Urothelium cell line (cell line): ENCODE measurements around the gene MAPK8.
"Not testable (repeated sequence)": the region's sequence is repeated elsewhere in the genome, so short reads cannot be mapped to it uniquely, and the experiment has no call there.

Source experiments
- DNase-seq: peaks from one replicate; pipeline ENCODE4 v3.0.0; 2011; ENCODE audit warnings: low spot score, mixed read lengths
- FAIRE-seq: peaks from 2 replicates; lab custom pipeline; 2011; peaks lifted over from hg19 to GRCh38; lab: Jason Lieb, UNC

The MAPK8 gene

GRCh38 chr10:48306265-48306869 lies at the start of gene MAPK8:
MAPK8 (plus strand) TSS chr10:48306677; CDS start chr10:48401661, 94,984 bp downstream.
- DNase-seq (peak; percentile 99), FAIRE-seq (peak; percentile 83)

- FAIRE-seq (no peak), DNase-seq (no peak)
These were observed 49.0 kb upstream of the MAPK8 start for GRCh38 chr10:48257407-48257961.

GRCh38 chr10:48258105-48258504 lies 48.4 kb upstream of the MAPK8 start:
- FAIRE-seq, result peak; percentile 30
- no peak for DNase-seq

- FAIRE-seq (no peak), DNase-seq (no peak)
These were observed 39.9 kb upstream of the MAPK8 start for GRCh38 chr10:48266528-48266927.

- DNase-seq (no peak), FAIRE-seq (no peak)
These were observed 35.3 kb upstream of the MAPK8 start for GRCh38 chr10:48271047-48271730.

GRCh38 chr10:48272682-48273081 lies 33.8 kb upstream of the MAPK8 start:
- no peak for FAIRE-seq

GRCh38 chr10:48273741-48274140 lies 32.7 kb upstream of the MAPK8 start:
- FAIRE-seq, result no peak
- peak; percentile 1 for DNase-seq

More at GRCh38 chr10:48272682-48273081, 33.8 kb upstream of the MAPK8 start:
- no peak for DNase-seq

GRCh38 chr10:48274636-48275035 lies 31.8 kb upstream of the MAPK8 start, which contains the start of gene FRMPD2:
FRMPD2 (minus strand) TSS chr10:48274696; CDS start chr10:48274567, 129 bp downstream.
- FAIRE-seq, result no peak

GRCh38 chr10:48277093-48277492 lies 29.4 kb upstream of the MAPK8 start:
- no peak for DNase-seq
- no peak for FAIRE-seq

More at GRCh38 chr10:48274636-48275035, 31.8 kb upstream of the MAPK8 start, which contains the start of gene FRMPD2:
- DNase-seq, result peak; percentile 2

GRCh38 chr10:48279081-48279751 lies 27.3 kb upstream of the MAPK8 start:
- DNase-seq (no peak), FAIRE-seq (no peak)

GRCh38 chr10:48281697-48282096 lies 24.8 kb upstream of the MAPK8 start:
- not testable (repeated sequence) for DNase-seq, FAIRE-seq

- DNase-seq, result no peak
- FAIRE-seq, result no peak
These were observed 23.6 kb upstream of the MAPK8 start for GRCh38 chr10:48282829-48283228.

GRCh38 chr10:48284002-48284546 lies 22.4 kb upstream of the MAPK8 start:
- FAIRE-seq, result no peak
- DNase-seq, result no peak

GRCh38 chr10:48284811-48285210 lies 21.7 kb upstream of the MAPK8 start:
- no peak for FAIRE-seq

GRCh38 chr10:48285710-48286109 lies 20.8 kb upstream of the MAPK8 start:
- FAIRE-seq, result no peak
- no peak for DNase-seq

More at GRCh38 chr10:48284811-48285210, 21.7 kb upstream of the MAPK8 start:
- no peak for DNase-seq

GRCh38 chr10:48286356-48286755 lies 20.1 kb upstream of the MAPK8 start:
- DNase-seq (no peak), FAIRE-seq (no peak)

- DNase-seq (no peak), FAIRE-seq (no peak)
These were observed 18.8 kb upstream of the MAPK8 start for GRCh38 chr10:48287417-48288391.

- FAIRE-seq, result no peak
These were observed 17.8 kb upstream of the MAPK8 start for GRCh38 chr10:48288661-48289060.

GRCh38 chr10:48289501-48290238 lies 16.8 kb upstream of the MAPK8 start:
- DNase-seq (peak; percentile 70), FAIRE-seq (peak; percentile 56)

More at GRCh38 chr10:48288661-48289060, 17.8 kb upstream of the MAPK8 start:
- DNase-seq, result no peak
